ENCODE data around the gene CENPP.
A peak's percentile ranks its signal among the peaks of the same experiment; 100 is the strongest.

CENPP gene

DNA sequence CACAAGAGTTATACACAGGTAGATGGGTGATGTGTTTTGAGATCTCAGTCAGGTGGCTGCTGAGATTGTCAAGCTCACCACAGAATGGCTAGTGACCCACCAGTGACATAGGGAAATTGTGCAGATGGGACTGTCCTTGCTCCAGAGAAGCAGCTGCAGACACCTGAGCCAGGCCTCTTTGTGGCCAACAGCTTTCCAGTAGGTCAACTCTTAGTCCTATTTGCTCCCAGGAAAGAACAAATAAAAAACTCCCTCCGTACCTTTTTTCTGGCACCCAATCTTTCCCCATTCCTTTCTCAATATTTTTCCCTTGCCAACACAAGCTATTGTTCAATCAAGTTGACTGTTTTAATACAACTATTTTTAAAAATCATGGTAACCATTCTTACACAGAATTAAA is 46.5 kb upstream of the CENPP start:
- H3K36me3 ChIP-seq (ENCODE audit: insufficient read depth, low read length): peaks cover 97% of the 10 kb centered on the region
- no peak overlapping the region for H3K9ac ChIP-seq (ENCODE audit: low read length)
- no peak overlapping the region for H2AFZ ChIP-seq (ENCODE audit: low read length)
- TF ChIP-seq, protein P1, sequence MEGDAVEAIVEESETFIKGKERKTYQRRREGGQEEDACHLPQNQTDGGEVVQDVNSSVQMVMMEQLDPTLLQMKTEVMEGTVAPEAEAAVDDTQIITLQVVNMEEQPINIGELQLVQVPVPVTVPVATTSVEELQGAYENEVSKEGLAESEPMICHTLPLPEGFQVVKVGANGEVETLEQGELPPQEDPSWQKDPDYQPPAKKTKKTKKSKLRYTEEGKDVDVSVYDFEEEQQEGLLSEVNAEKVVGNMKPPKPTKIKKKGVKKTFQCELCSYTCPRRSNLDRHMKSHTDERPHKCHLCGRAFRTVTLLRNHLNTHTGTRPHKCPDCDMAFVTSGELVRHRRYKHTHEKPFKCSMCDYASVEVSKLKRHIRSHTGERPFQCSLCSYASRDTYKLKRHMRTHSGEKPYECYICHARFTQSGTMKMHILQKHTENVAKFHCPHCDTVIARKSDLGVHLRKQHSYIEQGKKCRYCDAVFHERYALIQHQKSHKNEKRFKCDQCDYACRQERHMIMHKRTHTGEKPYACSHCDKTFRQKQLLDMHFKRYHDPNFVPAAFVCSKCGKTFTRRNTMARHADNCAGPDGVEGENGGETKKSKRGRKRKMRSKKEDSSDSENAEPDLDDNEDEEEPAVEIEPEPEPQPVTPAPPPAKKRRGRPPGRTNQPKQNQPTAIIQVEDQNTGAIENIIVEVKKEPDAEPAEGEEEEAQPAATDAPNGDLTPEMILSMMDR (IDR thresholded peaks at IDR 0.05; ENCODE audit: low read length): no peak
- no peaks in the 10 kb centered on the region for H3K27me3 ChIP-seq (ENCODE audit: insufficient read depth, low read length)
- H3K4me1 ChIP-seq (ENCODE audit: insufficient read depth, low read length, severe bottlenecking): no peaks in the 10 kb centered on the region
- H3K79me2 ChIP-seq (ENCODE audit: insufficient read depth, low read length): 0 out of 2 replicates have a peak, but pooled peaks cover 4% of the 10 kb centered on the region
- H3K9me2 ChIP-seq (ENCODE audit: low read depth, low read length): no peaks in the 10 kb centered on the region
- no peaks in the 10 kb centered on the region for H3K9me3 ChIP-seq (ENCODE audit: low read length)
- H3K4me3 ChIP-seq (ENCODE audit: low read depth, low read length, poor library complexity, severe bottlenecking): no peak overlapping the region
- H4K20me1 ChIP-seq (ENCODE audit: insufficient read depth, low read length): no peaks in the 10 kb centered on the region
- H3K27ac ChIP-seq (ENCODE audit: low read depth, low read length, poor library complexity, severe bottlenecking): no peak overlapping the region
- H3K4me2 ChIP-seq (ENCODE audit: low read length): no peak overlapping the region
- H3F3A ChIP-seq (ENCODE audit: insufficient read depth, low read length): no peaks in the 10 kb centered on the region

DNA sequence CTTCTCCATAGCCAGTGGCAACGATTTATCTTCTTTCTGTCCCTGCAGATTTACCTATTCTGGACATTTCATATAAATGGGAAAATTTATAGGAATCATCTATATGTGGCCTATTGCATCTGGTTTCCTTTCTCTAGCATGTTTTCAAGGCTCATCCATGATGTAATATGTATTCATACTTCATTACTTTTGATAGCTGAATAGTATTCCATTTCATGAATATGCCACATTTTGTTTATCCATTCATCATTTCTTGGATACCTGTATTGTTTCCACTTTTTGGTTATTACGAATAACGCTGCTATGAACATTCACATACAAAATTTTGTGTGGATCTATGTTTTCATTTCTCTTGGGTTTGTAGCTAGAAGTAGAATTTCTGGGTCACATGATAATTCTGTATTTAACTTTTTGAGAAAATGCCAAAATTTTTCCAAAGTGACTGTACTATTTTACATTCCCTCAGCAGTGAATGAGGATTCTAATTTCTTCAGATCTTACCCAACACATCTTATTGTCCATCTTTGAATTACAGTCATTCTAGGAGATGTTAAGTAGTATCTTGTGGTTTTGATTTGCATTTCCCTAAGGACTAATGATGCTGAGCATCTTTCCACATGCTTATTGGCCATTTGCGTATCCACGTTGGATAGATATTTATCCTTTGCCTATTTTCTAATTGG is 35.9 kb upstream of the CENPP start:
- Histone ChIP-seq H3K9ac (ENCODE audit: low read length) (no peak overlapping the region), H3F3A (ENCODE audit: insufficient read depth, low read length) (no peaks in the 10 kb centered on the region), H3K79me2 (ENCODE audit: insufficient read depth, low read length) (peaks cover 63% of the 10 kb centered on the region), H3K36me3 (ENCODE audit: insufficient read depth, low read length) (peaks cover 71% of the 10 kb centered on the region), H3K9me3 (ENCODE audit: low read length) (no peaks in the 10 kb centered on the region), H3K9me2 (ENCODE audit: low read depth, low read length) (no peaks in the 10 kb centered on the region), H3K27me3 (ENCODE audit: insufficient read depth, low read length) (no peaks in the 10 kb centered on the region), H4K20me1 (ENCODE audit: insufficient read depth, low read length) (no peaks in the 10 kb centered on the region), H3K27ac (ENCODE audit: low read depth, low read length, poor library complexity, severe bottlenecking) (no peak overlapping the region), H3K4me2 (ENCODE audit: low read length) (no peak overlapping the region), H3K4me3 (ENCODE audit: low read depth, low read length, poor library complexity, severe bottlenecking) (no peak overlapping the region), H3K4me1 (ENCODE audit: insufficient read depth, low read length, severe bottlenecking) (peaks cover 26% of the 10 kb centered on the region), H2AFZ (ENCODE audit: low read length) (no peak overlapping the region)
- TF ChIP-seq, protein P1 (IDR thresholded peaks at IDR 0.05; ENCODE audit: low read length): no peak
- no peak for TF ChIP-seq EZH2 (IDR thresholded peaks at IDR 0.05; ENCODE audit: borderline replicate concordance, low read length)

DNA sequence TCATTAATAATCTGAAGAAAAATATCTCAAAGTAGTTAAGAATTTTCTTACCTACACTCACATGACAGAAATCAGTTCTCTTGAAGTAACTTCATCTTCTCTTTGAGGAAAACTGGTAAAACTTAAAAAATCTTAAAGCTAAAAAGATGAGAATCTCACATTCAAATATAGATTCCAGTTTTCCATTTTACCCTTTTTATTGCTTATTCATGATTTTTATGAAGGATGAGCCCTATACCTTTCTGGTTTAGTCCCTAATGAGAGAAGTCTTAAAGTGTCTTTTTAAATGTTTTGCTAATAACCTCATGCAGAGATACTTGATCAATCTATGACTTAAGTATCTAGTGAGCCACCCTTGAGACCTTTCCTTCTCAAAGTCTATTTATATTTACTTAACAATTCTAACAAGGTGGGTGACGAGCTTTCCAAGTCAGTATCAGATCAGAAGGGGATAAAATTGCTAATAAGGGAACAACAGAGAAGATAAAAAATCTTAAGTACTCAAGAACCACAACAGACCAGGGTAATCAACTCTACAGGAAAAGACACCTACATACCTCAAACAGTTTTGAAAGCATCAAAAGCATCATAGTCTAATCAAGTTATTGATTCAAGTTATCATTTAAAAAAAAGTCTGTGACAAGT is 34.8 kb upstream of the CENPP start:
- no peak overlapping the region for H3K27ac ChIP-seq (ENCODE audit: low read depth, low read length, poor library complexity, severe bottlenecking)
- H3F3A ChIP-seq (ENCODE audit: insufficient read depth, low read length): no peaks in the 10 kb centered on the region
- H4K20me1 ChIP-seq (ENCODE audit: insufficient read depth, low read length): no peaks in the 10 kb centered on the region
- H3K79me2 ChIP-seq (ENCODE audit: insufficient read depth, low read length): peaks cover 61% of the 10 kb centered on the region
- no peak for TF ChIP-seq EZH2 (IDR thresholded peaks at IDR 0.05; ENCODE audit: borderline replicate concordance, low read length)
- TF ChIP-seq, protein P1 (IDR thresholded peaks at IDR 0.05; ENCODE audit: low read length): no peak
- H3K9me3 ChIP-seq (ENCODE audit: low read length): no peaks in the 10 kb centered on the region
- peak overlapping the region; percentile 84 for H3K4me2 ChIP-seq (ENCODE audit: low read length)
- peaks cover 32% of the 10 kb centered on the region for H3K4me1 ChIP-seq (ENCODE audit: insufficient read depth, low read length, severe bottlenecking)
- peak overlapping the region; percentile 88 for H3K4me3 ChIP-seq (ENCODE audit: low read depth, low read length, poor library complexity, severe bottlenecking)
- H3K9ac ChIP-seq (ENCODE audit: low read length): no peak overlapping the region
- H3K27me3 ChIP-seq (ENCODE audit: insufficient read depth, low read length): no peaks in the 10 kb centered on the region
- H2AFZ ChIP-seq (ENCODE audit: low read length): no peak overlapping the region
- H3K36me3 ChIP-seq (ENCODE audit: insufficient read depth, low read length): peaks cover 61% of the 10 kb centered on the region
- no peaks in the 10 kb centered on the region for H3K9me2 ChIP-seq (ENCODE audit: low read depth, low read length)

Measured in OCI-LY1 (cell line).